ENCODE results near the gene DOCK10.

- no peak for TF ChIP-seq CTCF (IDR thresholded peaks at IDR 0.05)
- TF ChIP-seq POLR2AphosphoS5 (IDR thresholded peaks at IDR 0.05), result no peak
- TF ChIP-seq POLR2A (IDR thresholded peaks at IDR 0.05), result no peak
Measured at GRCh38 chr2:224803930-224804329, 238.3 kb downstream of the DOCK10 start.

All from sigmoid colon (tissue), 4 donors.